GM18873 (cell line): ENCODE measurements around the gene ITGB8.
"Not testable (repeated sequence)": the region's sequence is repeated elsewhere in the genome, so short reads cannot be mapped to it uniquely, and the experiment has no call there.

Source experiments
- ATAC-seq: cut with Tn5 transposase; IDR thresholded peaks from one replicate; pipeline ENCODE4 v1.9.1; 2021; ENCODE audit warnings: mild to moderate bottlenecking, moderate library complexity, moderate number of reproducible peaks; ENCODE audit not compliant: unreplicated experiment, low FRiP score

Gene ITGB8

DNA sequence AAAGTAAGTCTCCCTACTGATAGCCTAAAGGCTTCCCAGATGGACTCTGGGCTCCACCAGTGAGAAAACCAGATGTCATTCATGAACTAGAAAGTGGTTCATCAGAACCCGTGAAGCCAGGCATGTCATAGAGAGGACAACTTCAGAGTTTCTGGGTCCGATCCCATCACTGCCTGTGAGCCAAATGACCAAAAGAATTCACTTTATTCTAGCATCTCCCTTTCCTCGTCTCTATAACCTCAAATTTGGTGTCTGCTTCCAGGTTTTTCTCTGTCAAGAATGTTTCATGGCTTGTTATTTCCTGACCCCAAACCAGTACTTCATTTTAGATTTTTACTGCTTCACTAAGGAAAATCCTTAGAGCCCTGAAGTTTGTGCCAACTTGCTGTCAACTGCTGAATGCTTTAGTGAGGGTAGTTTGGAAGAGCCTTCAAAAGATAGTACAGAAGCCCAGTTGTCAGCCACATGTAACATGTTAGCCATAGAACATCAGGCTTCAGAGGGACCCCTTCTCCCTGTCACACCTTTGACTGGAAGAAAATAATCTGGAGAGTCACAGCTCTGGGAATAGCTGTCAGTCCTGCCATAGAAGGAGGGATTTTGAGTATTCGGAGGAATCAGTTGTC, 34.0 kb downstream of the ITGB8 start:
- no peak for ATAC-seq

GRCh38 chr7:20365486-20365885, 34.8 kb downstream of the ITGB8 start:
- no peak for ATAC-seq

GRCh38 chr7:20374399-20374798, 43.7 kb downstream of the ITGB8 start:
- ATAC-seq, result no peak

GRCh38 chr7:20376796-20377195, 46.1 kb downstream of the ITGB8 start:
- ATAC-seq, result no peak

- no peak for ATAC-seq
Observed at GRCh38 chr7:20381406-20382034, 50.8 kb downstream of the ITGB8 start.

GRCh38 chr7:20383351-20383750, 52.7 kb downstream of the ITGB8 start:
- ATAC-seq, result no peak

- ATAC-seq, result no peak
Observed at GRCh38 chr7:20385126-20385525, 54.4 kb downstream of the ITGB8 start.

DNA sequence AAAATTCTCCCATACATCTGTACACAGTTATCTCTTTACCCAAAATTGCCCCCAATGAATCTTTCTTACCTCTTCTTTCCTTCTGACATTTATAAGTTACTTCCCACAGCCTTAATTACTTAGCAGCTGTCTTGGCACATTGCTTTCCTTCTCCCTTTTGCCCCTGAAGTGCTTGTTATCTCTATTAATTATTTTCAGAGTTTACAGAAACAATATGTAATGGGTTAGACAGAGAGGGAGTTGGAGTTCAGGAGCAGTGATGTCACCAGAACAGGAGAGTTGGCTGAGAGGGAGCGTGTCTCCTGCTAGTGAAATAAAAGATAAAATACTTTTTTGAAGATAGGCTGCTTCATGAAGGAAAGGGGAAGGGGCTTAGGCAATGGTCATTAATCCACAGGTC, 57.4 kb downstream of the ITGB8 start:
- no peak for ATAC-seq

GRCh38 chr7:20389192-20389591, 58.5 kb downstream of the ITGB8 start:
- ATAC-seq, result not testable (repeated sequence)

DNA sequence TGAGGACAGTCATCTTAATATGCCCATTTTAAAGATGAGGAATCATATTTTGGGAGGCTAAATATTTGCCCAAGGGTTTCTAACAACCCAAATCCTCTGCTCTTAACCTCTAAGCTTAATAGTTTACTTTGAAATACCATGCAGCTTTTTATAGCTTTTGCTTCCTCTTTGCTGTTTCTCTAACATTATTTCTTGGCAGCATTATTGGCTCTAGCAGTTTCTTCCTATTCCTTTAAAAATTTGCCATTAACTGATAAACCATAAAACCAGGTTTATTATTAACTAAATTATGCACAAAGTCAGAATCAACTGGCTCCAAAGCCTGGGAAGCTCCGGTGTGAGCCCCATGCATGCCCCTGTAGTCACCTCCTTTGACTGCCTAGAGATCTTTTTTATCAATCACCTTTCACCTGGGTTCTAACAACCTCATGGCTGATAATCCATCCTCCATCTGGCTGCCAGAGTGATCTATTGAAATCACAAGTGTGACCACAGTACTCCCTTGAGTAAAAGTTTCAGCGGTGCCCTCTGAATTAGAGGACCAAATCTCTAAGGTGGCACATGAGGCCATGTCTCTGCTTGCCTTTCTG, 62.4 kb downstream of the ITGB8 start:
- no peak for ATAC-seq

GRCh38 chr7:20393616-20394015, 62.9 kb downstream of the ITGB8 start:
- no peak for ATAC-seq

- ATAC-seq, result no peak
Observed at GRCh38 chr7:20394284-20394683, 63.6 kb downstream of the ITGB8 start.

DNA sequence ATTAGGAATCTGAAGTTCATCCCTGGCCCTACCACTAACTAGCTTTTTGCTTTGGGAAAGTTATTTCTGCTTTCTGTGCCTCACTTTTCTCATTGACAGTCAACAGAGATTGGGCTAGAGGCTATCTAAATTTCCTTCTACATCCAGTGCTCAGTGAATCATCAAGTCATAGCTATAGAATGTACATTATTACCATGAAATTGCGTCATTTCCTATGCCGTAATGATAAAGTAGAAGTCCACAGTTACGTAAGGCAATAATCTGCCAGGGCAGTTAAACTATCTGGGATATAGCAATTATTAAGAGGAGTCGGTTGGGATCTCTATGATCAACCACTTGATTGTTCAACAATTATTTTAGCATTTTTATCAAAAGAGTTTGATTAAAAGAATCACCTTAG, 64.4 kb downstream of the ITGB8 start:
- no peak for ATAC-seq

DNA sequence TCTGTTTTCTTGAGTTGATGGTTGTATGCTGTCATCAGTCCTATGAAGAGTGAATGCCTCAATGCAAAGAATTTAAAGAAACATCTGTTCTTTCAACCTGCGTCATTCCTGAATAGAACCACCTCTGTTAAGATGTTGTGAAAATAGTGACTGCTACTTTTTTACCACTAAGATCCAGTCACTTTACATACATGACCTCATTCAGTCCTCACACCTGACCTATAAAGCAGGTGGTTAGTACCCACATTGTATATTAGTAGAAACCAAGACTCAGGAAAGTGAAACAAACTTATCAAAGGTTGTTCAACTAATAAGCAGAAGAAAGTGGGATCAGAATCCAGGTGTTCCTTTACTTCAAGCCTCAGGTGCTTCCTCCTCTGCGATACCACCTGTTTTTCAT, 64.8 kb downstream of the ITGB8 start:
- ATAC-seq, result peak; percentile 69

DNA sequence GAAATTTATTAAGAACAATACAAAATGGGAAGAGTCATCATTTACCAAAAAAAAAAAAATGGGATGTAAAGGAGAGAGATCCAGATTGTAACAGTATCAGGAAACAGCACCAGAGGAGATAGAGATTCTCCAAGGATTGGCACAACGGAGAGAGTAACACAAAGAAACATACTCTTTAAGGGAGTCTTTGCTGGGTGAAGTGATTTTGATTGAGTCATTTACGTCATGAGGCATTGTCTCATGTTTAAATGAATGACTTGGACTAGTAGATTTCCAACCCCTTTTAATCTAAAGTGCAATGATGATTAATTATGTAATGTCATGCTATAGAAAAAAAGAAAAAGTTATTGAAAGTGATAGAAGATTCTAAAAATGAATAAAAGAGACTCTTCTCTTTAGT, 68.8 kb downstream of the ITGB8 start:
- no peak for ATAC-seq

DNA sequence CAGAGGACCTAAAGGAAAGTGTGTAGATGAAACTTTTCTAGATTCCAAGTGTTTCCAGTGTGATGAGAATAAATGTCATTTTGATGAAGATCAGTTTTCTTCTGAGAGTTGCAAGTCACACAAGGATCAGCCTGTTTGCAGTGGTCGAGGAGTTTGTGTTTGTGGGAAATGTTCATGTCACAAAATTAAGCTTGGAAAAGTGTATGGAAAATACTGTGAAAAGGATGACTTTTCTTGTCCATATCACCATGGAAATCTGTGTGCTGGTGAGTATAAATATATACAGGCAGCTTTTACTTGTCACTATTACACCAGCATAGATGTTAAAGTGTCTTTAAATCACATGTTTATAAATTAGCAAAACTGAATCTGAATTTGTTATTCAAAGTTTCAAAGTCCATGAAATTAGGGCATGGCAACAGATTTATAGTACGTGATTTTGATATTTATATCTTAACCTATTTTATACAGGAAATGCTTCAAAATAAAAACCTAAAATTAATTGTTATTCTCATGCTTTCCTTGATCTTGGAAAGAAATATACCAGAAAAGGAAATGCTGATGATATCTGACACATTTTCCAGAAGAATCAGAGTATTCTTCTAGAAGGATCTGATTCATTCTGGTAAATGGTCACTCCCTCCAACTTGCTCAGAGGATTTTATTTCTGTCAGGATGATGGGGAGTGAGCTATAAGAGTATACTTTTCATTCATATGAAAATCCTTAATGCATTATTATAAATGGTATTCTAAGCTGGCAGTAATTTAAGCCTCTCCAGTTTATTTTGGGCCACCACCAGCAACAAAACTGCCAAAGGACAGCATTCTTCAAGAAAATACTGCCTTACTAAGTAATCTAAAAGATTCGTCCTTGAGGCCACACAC, 71.4 kb downstream of the ITGB8 start:
- ATAC-seq, result no peak

DNA sequence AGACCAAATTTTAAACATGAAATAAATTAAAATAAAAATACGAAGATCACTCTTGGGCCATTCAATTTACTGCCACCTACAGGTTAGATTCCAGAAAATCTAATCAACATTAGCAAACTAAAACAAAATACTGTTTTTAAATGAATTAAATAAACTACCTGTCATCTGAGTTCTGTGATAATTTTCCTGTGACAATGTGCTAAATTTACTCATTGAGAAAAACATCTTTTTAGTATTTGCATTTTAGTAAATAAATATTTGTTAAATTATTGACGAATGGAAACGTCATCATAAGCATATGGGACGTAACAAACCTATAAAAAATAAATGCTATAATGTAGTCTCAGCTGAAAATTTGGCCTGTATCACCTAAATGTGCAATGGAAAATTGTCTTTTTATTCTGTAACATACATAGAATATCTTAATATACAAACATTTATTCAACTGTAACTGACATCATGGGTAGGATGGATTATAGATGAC, 72.1 kb downstream of the ITGB8 start:
- ATAC-seq, result no peak

DNA sequence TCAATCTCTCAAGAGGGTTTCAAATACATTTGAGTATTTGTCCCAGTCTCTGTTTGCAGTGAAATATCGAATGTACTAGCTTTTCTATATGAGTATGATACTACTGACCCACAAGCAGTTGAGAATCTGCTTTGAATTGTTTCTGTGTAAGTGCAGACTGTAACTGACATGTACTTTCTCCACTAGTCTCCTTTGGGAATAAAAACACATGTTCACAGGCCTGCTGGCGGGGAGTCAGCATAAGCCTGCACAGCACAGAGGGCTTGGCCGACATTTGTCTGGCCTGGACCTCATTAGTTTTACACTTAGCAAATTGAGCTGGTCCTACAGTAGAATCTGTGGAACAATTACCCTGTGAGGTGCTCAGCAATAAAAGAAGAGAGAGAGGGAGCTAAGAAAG, 72.6 kb downstream of the ITGB8 start:
- ATAC-seq, result no peak

DNA sequence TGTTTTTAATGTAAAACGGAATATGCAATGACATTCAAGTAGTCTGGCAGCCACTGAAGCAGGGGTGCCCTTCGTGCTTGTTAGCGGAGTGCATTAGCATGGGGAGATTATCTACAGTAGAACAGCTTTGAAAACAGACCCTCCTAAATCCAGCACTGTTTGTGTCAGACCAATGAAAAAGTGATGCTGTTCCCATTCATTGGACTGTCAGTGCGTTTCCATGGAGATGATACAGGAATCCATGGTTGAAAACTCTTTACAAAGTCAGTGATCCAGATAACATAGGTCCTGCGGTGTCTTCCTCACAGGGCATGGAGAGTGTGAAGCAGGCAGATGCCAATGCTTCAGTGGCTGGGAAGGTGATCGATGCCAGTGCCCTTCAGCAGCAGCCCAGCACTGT, 73.6 kb downstream of the ITGB8 start:
- ATAC-seq, result no peak

GRCh38 chr7:20407585-20408466, 77.1 kb downstream of the ITGB8 start:
- no peak for ATAC-seq
